Dendritic cell treated with granulocyte-macrophage colony-stimulating factor and Interleukin-4, amounts not matched to agents 40 ng/mL and 50 ng/mL, for 4 days (primary cell): Measurements from ENCODE around the gene FAM120A.

Source experiments
- H3K27ac Mint-ChIP-seq: one replicate; pipeline ENCODE4 v1.8.0; 2022; ENCODE audit warnings: mild to moderate bottlenecking, mixed read lengths
- H3K27me3 Mint-ChIP-seq: one replicate; pipeline ENCODE4 v1.8.0; 2022; ENCODE audit warnings: mild to moderate bottlenecking, mixed read lengths
- H3K36me3 Mint-ChIP-seq: one replicate; pipeline ENCODE4 v1.8.0; 2022; ENCODE audit warnings: low read depth, mixed read lengths
- H3K4me1 Mint-ChIP-seq: one replicate; pipeline ENCODE4 v1.8.0; 2022; ENCODE audit warnings: low read depth, mixed read lengths
- H3K4me3 Mint-ChIP-seq: one replicate; pipeline ENCODE4 v1.8.0; 2022; ENCODE audit warnings: mild to moderate bottlenecking, moderate library complexity, mixed read lengths
- H3K9me3 Mint-ChIP-seq: one replicate; pipeline ENCODE4 v1.8.0; 2022; ENCODE audit warnings: mixed read lengths
- intact Hi-C: fragments of 100-400 bp; cut with micrococcal nuclease; formaldehyde crosslinking; loops from one replicate; pipeline ENCODE4 v1.15.0; 2022

FAM120A gene

GRCh38 chr9:93599571-93600403, 148.3 kb downstream of the FAM120A start:
- no peaks in the 10 kb centered on the region for H3K9me3 Mint-ChIP-seq
- H3K4me3 Mint-ChIP-seq = no peak overlapping the region
- peaks cover 56% of the 10 kb centered on the region for H3K4me1 Mint-ChIP-seq
- intact Hi-C loops = no loop called here
- peaks cover 6% of the 10 kb centered on the region for H3K36me3 Mint-ChIP-seq
- no peak overlapping the region for H3K27ac Mint-ChIP-seq
- no peaks in the 10 kb centered on the region for H3K27me3 Mint-ChIP-seq

GRCh38 chr9:93600504-93600903, 149.0 kb downstream of the FAM120A start:
- Mint-ChIP-seq H3K4me1 (peaks cover 56% of the 10 kb centered on the region), H3K27ac (no peak overlapping the region), H3K4me3 (no peak overlapping the region), H3K27me3 (no peaks in the 10 kb centered on the region), H3K9me3 (no peaks in the 10 kb centered on the region), H3K36me3 (peaks cover 6% of the 10 kb centered on the region)
- intact Hi-C loops = no loop called here

DNA sequence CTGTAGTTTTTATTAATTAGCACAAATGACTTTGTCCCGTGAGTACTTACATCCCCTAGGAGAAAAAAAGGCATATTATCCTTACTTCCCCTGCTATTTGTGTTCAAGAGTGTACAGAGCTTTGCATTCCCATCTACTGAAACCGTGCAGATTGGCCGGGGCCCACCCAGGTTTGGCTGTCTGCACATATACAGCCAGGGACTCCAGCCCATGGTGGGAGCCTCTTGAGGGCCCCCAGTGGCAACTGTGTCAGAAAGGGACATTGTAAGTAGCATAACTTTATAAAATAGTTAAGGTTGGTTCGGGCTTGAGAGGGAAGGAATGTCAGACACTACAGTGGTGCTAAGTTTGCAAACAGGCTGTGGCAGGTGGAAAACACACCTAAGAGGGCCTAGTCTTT, 149.6 kb downstream of the FAM120A start:
- Mint-ChIP-seq H3K4me3 (no peak overlapping the region), H3K36me3 (peaks cover 3% of the 10 kb centered on the region), H3K27ac (no peak overlapping the region), H3K27me3 (no peaks in the 10 kb centered on the region), H3K4me1 (peaks cover 56% of the 10 kb centered on the region), H3K9me3 (no peaks in the 10 kb centered on the region)
- intact Hi-C loops = no loop called here

GRCh38 chr9:93601666-93602065, 150.2 kb downstream of the FAM120A start:
- Mint-ChIP-seq H3K27ac (no peak overlapping the region), H3K4me3 (no peak overlapping the region), H3K4me1 (peaks cover 56% of the 10 kb centered on the region), H3K9me3 (no peaks in the 10 kb centered on the region), H3K27me3 (no peaks in the 10 kb centered on the region), H3K36me3 (peaks cover 8% of the 10 kb centered on the region)
- intact Hi-C loops = no loop called here

DNA sequence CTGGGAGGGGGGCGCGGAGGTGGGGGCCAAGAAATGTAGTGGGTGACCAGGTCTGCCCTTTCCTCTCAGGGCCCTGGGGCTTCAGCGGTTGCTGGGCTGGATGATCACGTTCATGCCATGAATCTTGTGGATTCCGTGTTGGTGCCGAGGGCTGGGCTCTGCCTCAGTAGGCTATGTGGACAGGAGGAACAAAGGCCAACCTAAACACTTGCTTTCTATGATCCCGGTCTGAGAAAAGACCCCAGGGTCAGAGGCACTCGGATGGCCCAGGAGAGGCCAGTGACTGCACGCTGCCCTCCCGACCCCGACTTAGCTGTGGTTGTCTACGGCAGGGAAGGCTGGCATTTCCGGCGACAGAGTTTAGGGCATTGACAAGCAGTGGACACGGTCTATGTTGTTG, 151.5 kb downstream of the FAM120A start:
- intact Hi-C loops = no loop called here
- H3K27me3 Mint-ChIP-seq = no peaks in the 10 kb centered on the region

DNA sequence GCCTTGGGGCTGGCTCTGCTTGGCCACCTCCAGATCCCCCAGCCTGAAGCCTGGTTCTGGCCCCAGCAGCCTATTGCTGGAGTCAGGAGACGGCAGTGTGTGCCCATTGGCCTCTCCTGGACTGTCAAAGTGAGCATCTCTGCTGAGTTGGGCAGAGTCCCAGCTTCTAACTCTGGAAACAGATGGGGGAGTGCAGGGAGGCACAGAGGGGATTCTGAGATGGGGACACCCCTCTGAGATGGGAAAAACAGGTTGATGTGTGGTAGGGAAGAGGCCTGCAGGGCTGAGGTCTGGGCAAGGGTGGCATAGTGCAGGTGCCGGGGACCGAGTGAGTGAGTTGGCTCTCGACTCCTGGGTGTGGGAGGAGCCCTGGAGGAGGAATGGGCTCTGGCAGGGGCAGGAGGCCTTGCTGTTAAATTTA, 152.4 kb downstream of the FAM120A start:
- peaks cover 2% of the 10 kb centered on the region for H3K9me3 Mint-ChIP-seq
- H3K4me3 Mint-ChIP-seq = no peak overlapping the region
- intact Hi-C loops = no loop called here
- no peak overlapping the region for H3K27ac Mint-ChIP-seq
- H3K36me3 Mint-ChIP-seq = peaks cover 13% of the 10 kb centered on the region
- H3K27me3 Mint-ChIP-seq = no peaks in the 10 kb centered on the region
- peaks cover 38% of the 10 kb centered on the region for H3K4me1 Mint-ChIP-seq

More for the DNA sequence above, 151.5 kb downstream of the FAM120A start:
- Mint-ChIP-seq H3K4me3 (no peak overlapping the region), H3K36me3 (peaks cover 13% of the 10 kb centered on the region), H3K27ac (no peak overlapping the region), H3K4me1 (peaks cover 47% of the 10 kb centered on the region), H3K9me3 (no peaks in the 10 kb centered on the region)

- Mint-ChIP-seq H3K9me3 (peaks cover 17% of the 10 kb centered on the region), H3K4me3 (no peak overlapping the region), H3K36me3 (peaks cover 27% of the 10 kb centered on the region), H3K27ac (no peak overlapping the region), H3K4me1 (peaks cover 15% of the 10 kb centered on the region), H3K27me3 (no peaks in the 10 kb centered on the region)
- intact Hi-C loops = no loop called here
Measured at GRCh38 chr9:93606187-93606586, 154.7 kb downstream of the FAM120A start.

DNA sequence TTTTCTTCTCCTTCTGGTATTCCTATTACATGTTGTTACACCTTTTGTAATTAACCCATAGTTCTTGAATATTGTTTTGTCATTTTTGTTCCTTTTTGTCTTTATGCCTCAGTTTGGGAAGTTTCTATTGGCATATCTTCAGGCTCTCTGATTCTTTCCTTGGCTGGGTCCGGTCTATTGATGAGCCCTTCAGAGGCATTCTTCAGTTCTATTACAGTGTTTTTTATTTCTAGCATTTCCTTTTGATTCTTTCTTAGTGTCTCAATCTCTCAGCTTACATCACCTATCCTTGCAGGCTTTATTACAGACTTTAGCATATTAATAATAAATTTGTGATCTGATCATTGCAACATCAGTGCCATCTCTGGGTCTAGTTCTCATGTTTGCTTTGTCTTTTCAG, 158.7 kb downstream of the FAM120A start:
- H3K9me3 Mint-ChIP-seq = peaks cover 17% of the 10 kb centered on the region

DNA sequence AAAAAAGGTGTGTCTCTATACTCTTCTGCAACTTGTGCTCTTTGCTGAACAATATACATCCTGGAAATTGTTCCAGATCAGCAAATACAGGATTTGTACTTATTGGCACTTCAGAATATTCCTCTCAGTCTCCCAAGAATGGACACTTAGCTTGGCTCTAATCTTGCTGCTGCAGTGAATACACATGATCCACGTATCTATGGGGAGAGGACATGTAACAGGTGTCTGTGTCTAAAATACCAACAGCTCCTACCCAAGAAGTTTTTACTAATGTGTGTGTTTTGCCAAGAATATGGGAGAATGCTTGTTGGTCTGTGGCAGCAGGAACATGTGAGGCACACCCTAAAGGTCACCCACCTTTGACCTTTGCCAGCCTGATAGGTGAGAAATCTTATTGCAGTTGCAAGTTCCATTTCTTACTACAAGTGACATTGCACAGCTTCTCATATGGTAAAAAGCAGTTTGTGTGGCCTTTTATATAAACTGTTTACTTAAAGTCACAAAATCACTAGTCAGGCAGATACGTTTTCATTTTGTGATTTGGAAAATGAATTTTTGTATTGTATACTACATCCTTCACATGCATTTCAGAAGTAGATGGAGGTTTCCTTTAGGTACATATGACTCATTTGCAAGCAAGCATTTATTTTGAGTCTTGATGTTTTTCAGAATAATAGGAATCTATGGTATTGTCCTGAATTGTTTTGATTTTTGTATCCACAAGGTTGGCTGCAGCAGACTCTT, 160.7 kb downstream of the FAM120A start:
- Mint-ChIP-seq H3K36me3 (peaks cover 14% of the 10 kb centered on the region), H3K4me1 (peaks cover 7% of the 10 kb centered on the region), H3K9me3 (peaks cover 17% of the 10 kb centered on the region), H3K27ac (no peak overlapping the region), H3K27me3 (no peaks in the 10 kb centered on the region), H3K4me3 (no peak overlapping the region)
- intact Hi-C loops = no loop called here

More for the DNA sequence above, 158.7 kb downstream of the FAM120A start:
- H3K27ac Mint-ChIP-seq = no peak overlapping the region
- H3K36me3 Mint-ChIP-seq = peaks cover 27% of the 10 kb centered on the region
- intact Hi-C loops = no loop called here
- no peak overlapping the region for H3K4me3 Mint-ChIP-seq
- H3K27me3 Mint-ChIP-seq = no peaks in the 10 kb centered on the region
- peaks cover 7% of the 10 kb centered on the region for H3K4me1 Mint-ChIP-seq

DNA sequence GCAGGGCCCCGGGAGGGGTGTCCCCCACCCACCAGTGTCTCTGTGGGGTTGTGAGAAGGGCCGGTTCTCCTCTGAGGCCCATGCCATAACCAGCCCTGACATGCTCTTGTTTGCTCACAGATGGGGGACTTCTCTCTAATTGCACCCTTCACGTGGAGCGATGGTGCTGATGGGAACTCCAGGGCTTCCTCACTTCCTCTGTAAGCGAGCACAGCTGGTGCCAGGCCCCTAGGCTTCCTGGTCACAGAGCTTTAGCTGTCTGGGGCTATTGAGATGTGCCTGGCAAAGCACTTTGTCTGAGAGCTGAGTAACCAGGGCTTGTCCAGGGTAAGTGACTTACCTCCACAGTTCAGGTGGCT, 161.3 kb downstream of the FAM120A start:
- Mint-ChIP-seq H3K27ac (no peak overlapping the region), H3K36me3 (peaks cover 14% of the 10 kb centered on the region), H3K27me3 (no peaks in the 10 kb centered on the region), H3K4me1 (peaks cover 7% of the 10 kb centered on the region), H3K4me3 (no peak overlapping the region), H3K9me3 (peaks cover 17% of the 10 kb centered on the region)
- intact Hi-C loops = no loop called here

GRCh38 chr9:93613174-93613573, 161.7 kb downstream of the FAM120A start:
- intact Hi-C loops = no loop called here
- H3K4me1 Mint-ChIP-seq = peaks cover 7% of the 10 kb centered on the region
- peaks cover 14% of the 10 kb centered on the region for H3K36me3 Mint-ChIP-seq
- no peaks in the 10 kb centered on the region for H3K27me3 Mint-ChIP-seq
- no peak overlapping the region for H3K27ac Mint-ChIP-seq
- H3K4me3 Mint-ChIP-seq = no peak overlapping the region
- H3K9me3 Mint-ChIP-seq = peaks cover 17% of the 10 kb centered on the region

DNA sequence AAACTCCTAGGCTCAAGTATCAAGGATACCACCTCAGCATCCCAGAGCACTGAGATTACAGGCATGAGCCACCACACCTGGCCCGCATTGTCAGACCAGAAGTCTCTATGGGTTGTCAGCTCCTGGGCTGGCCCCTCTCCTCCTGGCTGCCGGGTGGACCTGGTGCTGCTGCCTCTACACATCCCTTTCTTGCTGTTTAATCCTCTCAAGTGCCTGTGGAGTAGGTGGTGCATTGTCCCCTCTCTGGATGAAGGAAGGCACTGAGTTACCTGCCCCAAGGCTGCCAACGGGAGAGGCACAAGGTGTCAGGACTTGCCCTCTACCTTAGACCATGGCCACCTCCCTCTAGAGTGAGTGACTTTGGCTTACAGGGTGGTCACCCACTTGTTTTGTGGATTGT, 162.3 kb downstream of the FAM120A start:
- intact Hi-C loops = no loop called here
- H3K4me1 Mint-ChIP-seq = peaks cover 7% of the 10 kb centered on the region
- H3K27me3 Mint-ChIP-seq = no peaks in the 10 kb centered on the region

DNA sequence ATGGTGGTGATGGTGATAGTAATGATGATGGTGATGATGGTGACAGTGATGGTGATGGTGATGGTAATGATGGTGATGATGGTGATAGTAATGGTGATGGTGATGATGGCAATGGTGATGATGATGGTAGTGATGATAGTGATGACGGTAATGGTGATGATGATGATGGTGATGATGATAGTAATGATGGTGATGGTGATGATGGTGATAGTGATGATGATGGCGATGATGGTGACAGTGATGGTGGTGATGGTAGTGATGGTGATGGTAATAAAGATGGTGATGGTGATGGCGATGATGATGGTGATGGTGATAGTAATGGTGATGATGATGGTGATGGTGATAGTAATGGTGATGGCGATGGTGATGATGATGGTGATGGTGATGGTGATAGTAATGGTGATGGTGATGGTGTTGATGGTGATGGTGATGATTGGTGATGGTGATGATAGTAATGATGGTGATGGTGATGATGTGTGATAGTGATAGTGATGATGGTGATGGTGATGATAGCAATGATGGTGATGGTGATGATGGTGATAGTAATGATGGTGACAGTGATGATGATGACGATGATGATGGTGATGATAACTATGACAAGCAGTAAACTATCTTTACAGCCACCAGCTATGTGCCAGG, 163.5 kb downstream of the FAM120A start:
- Mint-ChIP-seq H3K27ac (no peak overlapping the region), H3K36me3 (peaks cover 4% of the 10 kb centered on the region), H3K27me3 (no peaks in the 10 kb centered on the region), H3K4me3 (no peak overlapping the region), H3K9me3 (peaks cover 6% of the 10 kb centered on the region), H3K4me1 (peaks cover 7% of the 10 kb centered on the region)
- intact Hi-C loops = no loop called here

More for the DNA sequence above, 162.3 kb downstream of the FAM120A start:
- Mint-ChIP-seq H3K9me3 (peaks cover 17% of the 10 kb centered on the region), H3K4me3 (no peak overlapping the region), H3K36me3 (peaks cover 14% of the 10 kb centered on the region), H3K27ac (no peak overlapping the region)
